Endothelial cell (in vitro differentiated cells): ENCODE data around the gene DDX20. TPM values are rescaled to one million over a fixed set of nuclear protein-coding genes. Genes with fewer than 3 reads are reported as not detected.

Experiments used
- DNase-seq: peaks from one replicate; pipeline ENCODE4 v3.0.0; 2021; ENCODE audit warnings: low spot score
- H3K27ac Mint-ChIP-seq: one replicate; pipeline ENCODE4 v1.8.0; 2021; ENCODE audit warnings: mixed read lengths, inconsistent platforms; ENCODE audit not compliant: unreplicated experiment
- H3K27me3 Mint-ChIP-seq: one replicate; pipeline ENCODE4 v1.8.0; 2021; ENCODE audit warnings: mild to moderate bottlenecking, moderate library complexity, mixed read lengths, inconsistent platforms; ENCODE audit not compliant: unreplicated experiment
- H3K36me3 Mint-ChIP-seq: one replicate; pipeline ENCODE4 v1.8.0; 2021; ENCODE audit warnings: mild to moderate bottlenecking, low read depth, mixed read lengths, inconsistent platforms; ENCODE audit not compliant: unreplicated experiment
- H3K4me1 Mint-ChIP-seq: one replicate; pipeline ENCODE4 v1.8.0; 2021; ENCODE audit warnings: mild to moderate bottlenecking, mixed read lengths, inconsistent platforms; ENCODE audit not compliant: unreplicated experiment
- H3K4me3 Mint-ChIP-seq: one replicate; pipeline ENCODE4 v1.8.0; 2021; ENCODE audit warnings: mild to moderate bottlenecking, mixed read lengths, inconsistent platforms; ENCODE audit not compliant: unreplicated experiment
- H3K9me3 Mint-ChIP-seq: one replicate; pipeline ENCODE4 v1.8.0; 2021; ENCODE audit warnings: mixed read lengths, inconsistent platforms; ENCODE audit not compliant: unreplicated experiment
- CTCF ChIP-seq: fragments of 200-600 bp; sonication (generic); IDR thresholded peaks from one replicate; pipeline ENCODE4 v1.5.0; 2021; ENCODE audit warnings: antibody characterized with exemption; ENCODE audit not compliant: unreplicated experiment
- total RNA-seq: library from RNA; stranded (reverse); fragmentation: NEBNext Ultra II Directional; extraction: Animal tissue kit (Norgen Biotek cat#: 25700); gene quantifications from one replicate; pipeline ENCODE4 v1.2.1, GENCODE V29; 2021; ENCODE audit not compliant: unreplicated experiment

DDX20 gene
- total RNA-seq, 1 donor from 2014 or later, result 18.8 TPM

- peaks cover 26% of the 10 kb centered on the region for H3K4me1 Mint-ChIP-seq
- TF ChIP-seq CTCF, result no peak
- no peak for DNase-seq
- peaks cover 22% of the 10 kb centered on the region for H3K36me3 Mint-ChIP-seq
- peaks cover 14% of the 10 kb centered on the region for H3K27me3 Mint-ChIP-seq
- peak overlapping the region; percentile 36 for H3K27ac Mint-ChIP-seq
- H3K4me3 Mint-ChIP-seq, result no peak overlapping the region
- H3K9me3 Mint-ChIP-seq, result no peaks in the 10 kb centered on the region
Observed at GRCh38 chr1:111729271-111729921, 26.3 kb upstream of the DDX20 start.

- Mint-ChIP-seq H3K27ac (peak overlapping the region; percentile 16), H3K27me3 (peaks cover 12% of the 10 kb centered on the region), H3K4me3 (peak overlapping the region; percentile 8), H3K9me3 (no peaks in the 10 kb centered on the region), H3K4me1 (peaks cover 22% of the 10 kb centered on the region), H3K36me3 (peaks cover 20% of the 10 kb centered on the region)
- no peak for DNase-seq
- TF ChIP-seq CTCF, result no peak
Observed at GRCh38 chr1:111729946-111730681, 25.6 kb upstream of the DDX20 start.

GRCh38 chr1:111730706-111731105 lies 25.0 kb upstream of the DDX20 start:
- H3K9me3 Mint-ChIP-seq, result no peaks in the 10 kb centered on the region
- DNase-seq, result no peak
- no peak for TF ChIP-seq CTCF
- H3K36me3 Mint-ChIP-seq, result peaks cover 20% of the 10 kb centered on the region
- peaks cover 12% of the 10 kb centered on the region for H3K27me3 Mint-ChIP-seq
- peak overlapping the region; percentile 8 for H3K4me3 Mint-ChIP-seq
- peak overlapping the region; percentile 16 for H3K27ac Mint-ChIP-seq
- peaks cover 22% of the 10 kb centered on the region for H3K4me1 Mint-ChIP-seq

GRCh38 chr1:111731956-111732355 lies 23.7 kb upstream of the DDX20 start:
- DNase-seq, result no peak
- H3K27ac Mint-ChIP-seq, result peak overlapping the region; percentile 68
- no peaks in the 10 kb centered on the region for H3K9me3 Mint-ChIP-seq
- TF ChIP-seq CTCF, result no peak
- H3K36me3 Mint-ChIP-seq, result peaks cover 21% of the 10 kb centered on the region
- H3K4me3 Mint-ChIP-seq, result no peak overlapping the region
- peaks cover 10% of the 10 kb centered on the region for H3K27me3 Mint-ChIP-seq
- H3K4me1 Mint-ChIP-seq, result peaks cover 23% of the 10 kb centered on the region

GRCh38 chr1:111732718-111733117 lies 23.0 kb upstream of the DDX20 start:
- no peak for DNase-seq
- Mint-ChIP-seq H3K4me1 (peaks cover 31% of the 10 kb centered on the region), H3K4me3 (peak overlapping the region; percentile 77), H3K27ac (peak overlapping the region; percentile 68), H3K27me3 (peaks cover 14% of the 10 kb centered on the region), H3K9me3 (no peaks in the 10 kb centered on the region), H3K36me3 (peaks cover 29% of the 10 kb centered on the region)
- no peak for TF ChIP-seq CTCF
